Trophoblast cell (in vitro differentiated cells and primary cell): Measurements from ENCODE around the gene TMEM132D.

Experiments
- DNase-seq, 2 donors: peaks; one replicate each; pipeline ENCODE4 v3.0.0-alpha.2; 2016
- H2AFZ ChIP-seq: 2 replicates; pipeline ENCODE4 v1.6.1; 2013; ENCODE audit warnings: low read length, moderate library complexity, mild to moderate bottlenecking; ENCODE audit not compliant: insufficient read depth, poor library complexity
- H2AK5ac ChIP-seq: 2 replicates; pipeline ENCODE4 v1.6.1; 2013; ENCODE audit warnings: mild to moderate bottlenecking, low read length
- H2BK120ac ChIP-seq: 2 replicates; pipeline ENCODE4 v1.6.1; 2013; ENCODE audit warnings: low read length, mild to moderate bottlenecking, moderate library complexity; ENCODE audit not compliant: insufficient read depth, poor library complexity
- H2BK12ac ChIP-seq: 2 replicates; pipeline ENCODE4 v1.6.1; 2013; ENCODE audit warnings: mild to moderate bottlenecking, low read length, moderate library complexity
- H2BK5ac ChIP-seq: 2 replicates; pipeline ENCODE4 v1.6.1; 2013; ENCODE audit warnings: low read length, low read depth, moderate library complexity, mild to moderate bottlenecking; ENCODE audit not compliant: poor library complexity
- H3K14ac ChIP-seq: 2 replicates; pipeline ENCODE4 v1.6.1; 2013; ENCODE audit warnings: mild to moderate bottlenecking, low read length
- H3K18ac ChIP-seq: 2 replicates; pipeline ENCODE4 v1.6.1; 2013; ENCODE audit warnings: mild to moderate bottlenecking, low read length
- H3K23ac ChIP-seq: 2 replicates; pipeline ENCODE4 v1.6.1; 2013; ENCODE audit warnings: low read length
- H3K27ac ChIP-seq: 2 replicates; pipeline ENCODE4 v1.5.1; 2013; ENCODE audit warnings: low read depth, mild to moderate bottlenecking, inconsistent platforms, low read length, moderate library complexity
- H3K27me3 ChIP-seq: 2 replicates; pipeline ENCODE4 v1.6.1; 2013; ENCODE audit warnings: inconsistent platforms, mild to moderate bottlenecking, low read length, moderate library complexity; ENCODE audit not compliant: insufficient read depth
- H3K36me3 ChIP-seq, 2 experiments: 1 replicate in 1 of 2; 2 replicates in 1 of 2; pipeline ENCODE4 v1.6.1; 2013; ENCODE audit warnings: low read length in 2 of 2, mild to moderate bottlenecking in 2 of 2, moderate library complexity in 1 of 2; ENCODE audit not compliant: insufficient read depth in 2 of 2, control insufficient read depth in 1 of 2
- H3K4ac ChIP-seq: 2 replicates; pipeline ENCODE4 v1.6.1; 2013; ENCODE audit warnings: low read depth, mild to moderate bottlenecking, low read length, moderate library complexity
- H3K4me1 ChIP-seq, 2 experiments: 1 replicate in 1 of 2; 2 replicates in 1 of 2; pipeline ENCODE4 v1.6.1; 2013; ENCODE audit warnings: low read length in 2 of 2, mild to moderate bottlenecking in 2 of 2, moderate library complexity in 1 of 2; ENCODE audit not compliant: insufficient read depth in 2 of 2, control insufficient read depth in 1 of 2
- H3K4me2 ChIP-seq: 2 replicates; pipeline ENCODE4 v1.6.1; 2013; ENCODE audit warnings: inconsistent platforms, mild to moderate bottlenecking, low read length, moderate library complexity
- H3K4me3 ChIP-seq: 2 replicates; pipeline ENCODE4 v1.5.1; 2013; ENCODE audit warnings: mild to moderate bottlenecking, low read depth, low read length, inconsistent platforms
- H3K79me1 ChIP-seq: one replicate; pipeline ENCODE4 v1.6.1; 2013; ENCODE audit warnings: low read length
- H3K79me2 ChIP-seq: 2 replicates; pipeline ENCODE4 v1.6.1; 2013; ENCODE audit warnings: low read length, mild to moderate bottlenecking; ENCODE audit not compliant: control insufficient read depth, insufficient read depth, poor library complexity
- H3K9ac ChIP-seq: 2 replicates; pipeline ENCODE4 v1.6.1; 2013; ENCODE audit warnings: mild to moderate bottlenecking, low read length
- H3K9me3 ChIP-seq: 2 replicates; pipeline ENCODE4 v1.6.1; 2013; ENCODE audit warnings: low read depth, mild to moderate bottlenecking, control low read depth, inconsistent platforms, low read length; ENCODE audit not compliant: insufficient read depth
- H4K12ac ChIP-seq: 2 replicates; pipeline ENCODE4 v1.6.1; 2013; ENCODE audit warnings: low read depth, mild to moderate bottlenecking, low read length, moderate library complexity
- H4K8ac ChIP-seq: 2 replicates; pipeline ENCODE4 v1.6.1; 2013; ENCODE audit warnings: low read depth, mild to moderate bottlenecking, low read length, moderate library complexity
- H4K91ac ChIP-seq: one replicate; pipeline ENCODE4 v1.6.1; 2013; ENCODE audit warnings: low read depth, mild to moderate bottlenecking, low read length, moderate library complexity
- WGBS: extraction: QIAGEN DNeasy Blood & Tissue Kit; methylation state at CpG from one replicate; pipeline ENCODE4 v1.1.7; 2013; ENCODE audit warnings: missing lambda C conversion rate; ENCODE audit not compliant: insufficient read length, insufficient coverage; ENCODE audit errors: extremely low coverage; 5-methylcytosine and 5-hydroxymethylcytosine counted together

TMEM132D gene

DNA sequence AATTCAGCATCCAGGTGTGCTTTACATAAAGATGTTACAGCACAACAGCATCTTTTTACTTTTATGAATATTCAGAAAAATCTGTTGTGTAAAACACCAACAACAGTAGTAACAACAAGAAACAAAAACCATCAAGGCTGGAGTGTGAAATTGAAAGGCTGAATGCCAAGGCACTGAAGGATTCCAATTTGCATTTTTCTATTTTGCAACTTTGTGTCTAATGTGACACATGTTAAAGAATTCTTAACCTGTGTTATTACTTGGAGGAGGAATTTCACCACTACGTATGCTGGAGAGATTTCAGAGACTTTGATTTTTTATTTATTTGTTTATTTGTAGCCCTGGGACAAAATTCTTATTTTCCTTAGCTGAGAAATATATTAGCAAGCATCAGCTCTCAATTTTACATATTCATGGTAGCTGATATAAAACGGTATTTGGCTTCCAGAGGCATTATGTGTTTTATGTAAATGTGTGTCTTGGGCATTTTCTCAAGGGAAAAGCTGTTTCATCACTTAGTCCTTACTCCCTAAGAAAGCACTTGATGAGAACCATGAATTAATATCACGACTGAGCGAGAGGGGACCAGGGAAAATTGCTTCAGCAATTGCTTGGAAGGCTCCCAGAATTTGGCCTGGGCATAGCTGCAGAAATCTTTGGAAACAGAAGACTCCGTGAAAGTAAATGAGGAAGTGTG, 475.4 kb downstream of the TMEM132D start:
- Histone ChIP-seq H2BK5ac (no peak overlapping the region), H3K9me3 (no peaks in the 10 kb centered on the region), H3K4ac (no peak overlapping the region), H3K36me3 (no peaks in the 10 kb centered on the region), H4K91ac (no peak overlapping the region), H3K9ac (no peak overlapping the region), H3K18ac (no peak overlapping the region), H2AK5ac (no peak overlapping the region), H3K14ac (no peak overlapping the region), H3K79me1 (no peaks in the 10 kb centered on the region), H3K4me1 (no peaks in the 10 kb centered on the region), H3K27ac (no peak overlapping the region), H3K79me2 (no peaks in the 10 kb centered on the region), H2BK12ac (no peak overlapping the region), H2AFZ (no peak overlapping the region), H3K4me2 (no peak overlapping the region), H4K12ac (no peak overlapping the region), H3K27me3 (no peaks in the 10 kb centered on the region), H3K23ac (no peak overlapping the region), H2BK120ac (no peak overlapping the region), H4K8ac (no peak overlapping the region), H3K4me3 (no peak overlapping the region)
- WGBS = no CpG with 5 or more reads among the region's 5 CpGs
- DNase-seq = no peak

DNA sequence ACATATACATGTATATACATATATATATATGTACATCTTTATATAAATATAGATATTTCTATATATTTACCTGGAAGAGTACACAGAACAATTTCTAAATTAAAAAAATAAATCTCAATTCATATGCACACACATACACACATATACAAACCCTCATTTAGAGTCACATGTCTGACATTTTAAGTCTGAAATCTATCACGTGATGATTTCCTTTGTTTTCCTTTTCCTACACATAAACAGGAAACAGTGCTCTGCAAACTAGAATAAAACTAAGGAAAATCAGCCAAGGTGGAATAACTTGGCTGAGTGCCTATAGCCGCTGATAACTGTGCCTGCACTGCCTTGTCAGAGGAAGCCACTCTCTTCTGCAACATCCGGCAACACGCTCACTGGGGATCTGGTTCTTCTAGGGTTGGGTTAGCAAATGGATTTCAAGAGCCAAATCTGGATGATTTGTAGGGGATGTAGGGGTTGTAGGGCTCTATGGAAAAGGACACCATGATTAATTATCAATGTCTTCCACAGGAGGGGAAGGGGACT, 480.7 kb downstream of the TMEM132D start:
- Histone ChIP-seq H2BK120ac (no peak overlapping the region), H3K4me1 (no peaks in the 10 kb centered on the region), H2AFZ (no peak overlapping the region), H3K4ac (no peak overlapping the region), H3K36me3 (no peaks in the 10 kb centered on the region), H3K18ac (no peak overlapping the region), H2BK12ac (no peak overlapping the region), H3K79me1 (no peaks in the 10 kb centered on the region), H3K23ac (no peak overlapping the region), H3K9me3 (no peaks in the 10 kb centered on the region), H4K91ac (no peak overlapping the region), H2BK5ac (no peak overlapping the region), H3K4me3 (no peak overlapping the region), H2AK5ac (no peak overlapping the region), H3K27ac (no peak overlapping the region), H3K79me2 (no peaks in the 10 kb centered on the region), H4K8ac (no peak overlapping the region), H3K9ac (no peak overlapping the region), H3K14ac (no peak overlapping the region), H3K4me2 (no peak overlapping the region), H3K27me3 (no peaks in the 10 kb centered on the region), H4K12ac (no peak overlapping the region)
- no CpG with 5 or more reads among the region's 4 CpGs for WGBS
- DNase-seq = no peak

GRCh38 chr12:129413295-129413694, 490.5 kb downstream of the TMEM132D start:
- no peaks in the 10 kb centered on the region for H3K9me3 ChIP-seq
- DNase-seq = no peak
- H2BK5ac ChIP-seq = no peak overlapping the region
- H3K4me2 ChIP-seq = no peak overlapping the region
- H2AFZ ChIP-seq = no peak overlapping the region
- no CpG with 5 or more reads among the region's 2 CpGs for WGBS
- no peak overlapping the region for H3K18ac ChIP-seq
- H3K9ac ChIP-seq = no peak overlapping the region
- no peaks in the 10 kb centered on the region for H3K4me1 ChIP-seq
- no peak overlapping the region for H3K27ac ChIP-seq
- H4K12ac ChIP-seq = no peak overlapping the region
- H3K79me1 ChIP-seq = no peaks in the 10 kb centered on the region
- H2AK5ac ChIP-seq = no peak overlapping the region
- H3K14ac ChIP-seq = no peak overlapping the region
- no peak overlapping the region for H2BK120ac ChIP-seq
- H3K23ac ChIP-seq = no peak overlapping the region
- no peaks in the 10 kb centered on the region for H3K36me3 ChIP-seq
- no peak overlapping the region for H2BK12ac ChIP-seq
- H4K91ac ChIP-seq = no peak overlapping the region
- H3K79me2 ChIP-seq = no peaks in the 10 kb centered on the region
- H4K8ac ChIP-seq = no peak overlapping the region
- H3K4ac ChIP-seq = no peak overlapping the region
- H3K27me3 ChIP-seq = no peaks in the 10 kb centered on the region
- no peak overlapping the region for H3K4me3 ChIP-seq

DNA sequence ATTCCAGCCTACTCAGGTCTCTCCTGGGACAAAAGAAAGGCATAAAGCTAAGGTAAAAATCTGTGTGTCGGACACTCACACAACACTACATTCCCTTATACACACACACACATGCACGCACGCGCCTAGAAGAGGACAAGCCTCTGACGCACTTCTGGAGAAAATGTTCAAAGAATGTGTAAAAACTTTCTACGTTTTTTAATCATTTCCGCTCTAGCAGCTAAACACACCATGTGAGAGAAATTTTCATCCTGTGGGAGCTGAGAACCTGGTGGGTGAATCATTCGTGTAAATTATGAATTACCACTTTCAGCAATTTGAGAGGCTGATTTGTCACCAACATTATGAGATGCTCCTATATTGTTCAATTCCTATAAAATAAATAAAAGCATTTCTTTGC, 494.5 kb downstream of the TMEM132D start:
- Histone ChIP-seq H2BK5ac (no peak overlapping the region), H3K4me1 (no peaks in the 10 kb centered on the region)
- no CpG with 5 or more reads among the region's 8 CpGs for WGBS

More for the DNA sequence above, 494.5 kb downstream of the TMEM132D start:
- H4K91ac ChIP-seq = no peak overlapping the region
- H3K27me3 ChIP-seq = no peaks in the 10 kb centered on the region
- no peak overlapping the region for H3K4me2 ChIP-seq
- H4K8ac ChIP-seq = no peak overlapping the region
- H2BK12ac ChIP-seq = no peak overlapping the region
- H2BK120ac ChIP-seq = no peak overlapping the region
- no peaks in the 10 kb centered on the region for H3K79me1 ChIP-seq
- H2AK5ac ChIP-seq = no peak overlapping the region
- no peak overlapping the region for H3K14ac ChIP-seq
- H3K27ac ChIP-seq = no peak overlapping the region
- no peak overlapping the region for H3K4me3 ChIP-seq
- no peak overlapping the region for H2AFZ ChIP-seq
- no peaks in the 10 kb centered on the region for H3K79me2 ChIP-seq
- no peak for DNase-seq
- no peaks in the 10 kb centered on the region for H3K9me3 ChIP-seq
- no peak overlapping the region for H3K18ac ChIP-seq
- H3K36me3 ChIP-seq = no peaks in the 10 kb centered on the region
- no peak overlapping the region for H3K4ac ChIP-seq
- H3K9ac ChIP-seq = no peak overlapping the region
- no peak overlapping the region for H3K23ac ChIP-seq
- no peak overlapping the region for H4K12ac ChIP-seq
